Hepatocyte (in vitro differentiated cells): Measurements from ENCODE around the gene AP2A1.

Experiments
- EZH2 ChIP-seq: fragments of 200-600 bp; sonication (generic); IDR thresholded peaks from 2 replicates; pipeline ENCODE4 v1.6.1; 2016; ENCODE audit warnings: antibody characterized with exemption, mild to moderate bottlenecking, borderline replicate concordance
- EZH2phosphoT487 ChIP-seq: fragments of 200-600 bp; sonication (generic); IDR thresholded peaks from one replicate; pipeline ENCODE4 v1.6.1; 2018; ENCODE audit warnings: antibody characterized with exemption, mild to moderate bottlenecking, low read depth, moderate library complexity; ENCODE audit not compliant: unreplicated experiment, severe bottlenecking
- TF ChIP-seq, protein P1 (sequence below): fragments of 200-600 bp; sonication (generic); IDR thresholded peaks from 2 replicates; pipeline ENCODE4 v1.5.1; 2016; ENCODE audit warnings: antibody characterized with exemption, mild to moderate bottlenecking; ENCODE audit not compliant: poor library complexity

DNA sequence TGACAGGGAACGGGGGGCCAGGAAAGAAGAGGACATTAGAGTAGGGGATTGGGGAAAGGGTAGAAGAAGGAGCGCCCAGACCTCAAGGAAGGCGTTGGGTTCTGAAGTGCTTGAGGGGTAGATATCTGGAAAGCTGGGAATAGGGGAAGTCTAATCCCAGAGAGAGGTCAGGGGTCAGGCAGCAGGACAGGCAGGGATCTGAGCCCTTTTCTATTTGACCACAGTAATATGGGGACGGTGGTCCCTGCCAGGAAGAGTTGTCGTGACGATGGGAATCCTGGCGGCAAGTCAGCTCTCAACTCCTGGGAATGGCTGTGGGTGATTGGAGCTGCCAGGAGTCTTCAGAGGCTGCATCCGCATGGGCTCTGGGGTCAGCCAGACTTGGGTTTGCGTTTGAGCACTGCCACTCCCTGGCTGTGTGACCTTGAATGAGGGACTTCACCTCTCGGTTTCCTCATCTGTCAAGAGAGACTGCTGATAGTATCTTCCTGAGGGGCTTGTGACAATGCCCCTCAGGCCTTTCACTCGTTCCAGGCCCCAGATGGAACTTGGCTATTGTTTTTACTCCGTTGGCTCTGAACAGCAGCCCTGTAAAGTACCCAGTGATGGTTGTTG, 1.3 kb downstream of the AP2A1 start:
- TF ChIP-seq, protein P1, sequence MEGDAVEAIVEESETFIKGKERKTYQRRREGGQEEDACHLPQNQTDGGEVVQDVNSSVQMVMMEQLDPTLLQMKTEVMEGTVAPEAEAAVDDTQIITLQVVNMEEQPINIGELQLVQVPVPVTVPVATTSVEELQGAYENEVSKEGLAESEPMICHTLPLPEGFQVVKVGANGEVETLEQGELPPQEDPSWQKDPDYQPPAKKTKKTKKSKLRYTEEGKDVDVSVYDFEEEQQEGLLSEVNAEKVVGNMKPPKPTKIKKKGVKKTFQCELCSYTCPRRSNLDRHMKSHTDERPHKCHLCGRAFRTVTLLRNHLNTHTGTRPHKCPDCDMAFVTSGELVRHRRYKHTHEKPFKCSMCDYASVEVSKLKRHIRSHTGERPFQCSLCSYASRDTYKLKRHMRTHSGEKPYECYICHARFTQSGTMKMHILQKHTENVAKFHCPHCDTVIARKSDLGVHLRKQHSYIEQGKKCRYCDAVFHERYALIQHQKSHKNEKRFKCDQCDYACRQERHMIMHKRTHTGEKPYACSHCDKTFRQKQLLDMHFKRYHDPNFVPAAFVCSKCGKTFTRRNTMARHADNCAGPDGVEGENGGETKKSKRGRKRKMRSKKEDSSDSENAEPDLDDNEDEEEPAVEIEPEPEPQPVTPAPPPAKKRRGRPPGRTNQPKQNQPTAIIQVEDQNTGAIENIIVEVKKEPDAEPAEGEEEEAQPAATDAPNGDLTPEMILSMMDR, result no peak
- TF ChIP-seq EZH2phosphoT487, result no peak
- TF ChIP-seq EZH2, result no peak
